ENCODE results near the gene DHRS4.
"Not testable (repeated sequence)": the region's sequence is repeated elsewhere in the genome, so short reads cannot be mapped to it uniquely, and the experiment has no call there.

Gene DHRS4

DNA sequence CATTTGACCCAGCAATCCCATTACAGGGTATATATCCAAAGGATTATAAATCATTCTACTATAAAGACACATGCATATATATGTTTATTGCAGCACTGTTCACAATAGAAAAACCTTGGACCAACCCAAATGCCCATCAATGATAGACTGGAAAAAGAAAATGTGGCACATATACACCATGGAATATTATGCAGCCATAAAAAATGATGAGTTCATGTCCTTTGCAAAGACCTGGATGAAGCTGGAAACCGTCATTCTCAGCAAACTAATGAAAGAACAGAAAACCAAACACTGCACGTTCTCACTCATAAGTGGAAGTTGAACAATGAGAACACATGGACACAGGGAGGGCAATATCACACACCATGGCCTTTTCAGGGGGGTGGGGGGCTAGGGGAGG lies 4.5 kb upstream of the DHRS4 start:
- not testable (repeated sequence) for H3K9me3 ChIP-seq (ENCODE audit: control insufficient read depth, low read length); H3K9ac ChIP-seq (ENCODE audit: low read length); H3K4me1 ChIP-seq (ENCODE audit: control insufficient read depth, insufficient read depth, low read length); H3K4me3 ChIP-seq (ENCODE audit: low read length); H3K27me3 ChIP-seq (ENCODE audit: control insufficient read depth, insufficient read depth, low read length); H3K36me3 ChIP-seq (ENCODE audit: control insufficient read depth, insufficient read depth, low read length)

DNA sequence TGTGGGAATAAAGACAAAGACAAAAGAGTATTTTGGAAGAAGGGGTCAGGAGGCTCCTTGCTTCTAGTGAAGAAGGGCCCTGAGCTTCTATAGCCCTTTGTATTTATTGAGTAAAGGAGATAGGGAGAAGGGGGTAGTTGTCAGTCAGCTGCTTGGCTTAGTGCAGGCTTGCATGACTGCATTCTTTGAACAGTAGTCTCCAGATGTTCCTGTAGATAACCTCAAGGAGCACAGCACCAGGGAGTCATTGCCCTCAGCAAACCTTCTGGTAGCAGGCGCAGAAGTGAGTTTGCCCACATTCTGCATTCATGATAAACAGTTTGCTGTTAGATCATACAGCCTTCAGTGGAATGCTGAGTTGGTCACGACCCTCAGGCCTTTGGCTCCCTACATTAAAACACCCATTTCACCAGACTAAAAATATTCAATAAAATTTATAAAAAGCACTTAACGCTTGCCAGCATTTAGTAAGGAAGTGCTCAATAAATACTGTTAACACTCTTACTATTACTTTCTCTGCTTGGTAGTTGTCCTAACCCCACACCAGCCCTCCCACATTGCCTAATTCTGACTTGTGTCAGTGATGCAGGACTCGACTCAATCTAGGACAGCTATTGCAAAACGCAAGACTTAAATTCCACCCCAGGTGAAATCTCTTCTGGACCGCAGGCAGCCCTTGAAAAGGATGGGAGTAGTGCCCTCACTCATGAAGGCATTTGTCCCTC lies 3.0 kb upstream of the DHRS4 start:
- H3K27me3 ChIP-seq (ENCODE audit: control insufficient read depth, insufficient read depth, low read length) = no peaks in the 10 kb centered on the region
- no peaks in the 10 kb centered on the region for H3K36me3 ChIP-seq (ENCODE audit: control insufficient read depth, insufficient read depth, low read length)
- no peaks in the 10 kb centered on the region for H3K9me3 ChIP-seq (ENCODE audit: control insufficient read depth, low read length)
- H3K4me1 ChIP-seq (ENCODE audit: control insufficient read depth, insufficient read depth, low read length) = no peaks in the 10 kb centered on the region
- no peak overlapping the region for H3K9ac ChIP-seq (ENCODE audit: low read length)
- H3K4me3 ChIP-seq (ENCODE audit: low read length) = no peak overlapping the region

DNA sequence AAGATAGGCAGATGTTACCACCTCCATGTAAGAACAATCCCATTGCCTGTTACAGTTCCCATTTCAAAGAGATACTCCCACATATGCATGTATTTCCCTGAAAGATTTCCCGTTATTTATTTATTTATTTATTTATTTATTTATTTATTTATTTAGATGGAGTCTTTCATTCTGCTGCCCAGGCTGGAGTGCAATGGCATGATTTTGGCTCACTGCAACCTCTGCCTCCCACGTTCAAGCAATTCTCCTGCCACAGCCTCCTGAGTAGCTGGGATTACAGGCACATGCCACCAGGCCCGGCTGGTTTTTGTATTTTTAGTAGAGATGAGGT lies 2.5 kb upstream of the DHRS4 start:
- H3K4me1 ChIP-seq (ENCODE audit: control insufficient read depth, insufficient read depth, low read length); H3K36me3 ChIP-seq (ENCODE audit: control insufficient read depth, insufficient read depth, low read length); H3K27me3 ChIP-seq (ENCODE audit: control insufficient read depth, insufficient read depth, low read length); H3K4me3 ChIP-seq (ENCODE audit: low read length); H3K9ac ChIP-seq (ENCODE audit: low read length); H3K9me3 ChIP-seq (ENCODE audit: control insufficient read depth, low read length): not testable (repeated sequence)

DNA sequence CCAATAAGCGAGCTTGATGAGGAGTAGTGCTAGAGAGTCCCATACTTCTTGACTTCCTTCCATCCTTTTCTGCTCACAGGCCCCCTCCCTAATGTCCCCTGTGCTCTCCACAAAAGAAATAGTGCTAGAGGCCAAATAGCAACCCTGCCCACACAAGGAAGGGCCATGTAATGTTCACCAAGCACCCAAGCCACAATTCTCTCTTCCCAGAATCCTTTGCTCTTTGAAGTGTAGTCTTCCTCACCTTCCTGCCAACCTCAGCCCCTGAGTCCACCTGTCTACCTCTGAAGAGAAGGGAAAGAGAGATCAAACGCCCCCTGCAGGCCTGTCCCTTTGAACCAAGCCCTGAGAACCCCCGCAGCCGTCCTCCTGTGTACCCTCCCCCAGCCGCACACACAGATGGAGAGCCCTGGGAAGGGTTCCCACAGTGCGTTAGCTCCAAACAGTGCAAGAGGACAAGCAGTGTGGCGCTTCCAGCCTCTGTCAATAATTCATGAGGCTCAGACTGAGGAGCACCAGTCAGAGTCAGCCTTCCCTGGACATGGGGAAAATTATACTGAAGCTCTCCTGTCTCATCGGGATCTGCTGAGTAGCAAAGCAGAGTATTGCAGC lies 1.9 kb upstream of the DHRS4 start:
- no peak overlapping the region for H3K4me3 ChIP-seq (ENCODE audit: low read length)
- H3K36me3 ChIP-seq (ENCODE audit: control insufficient read depth, insufficient read depth, low read length) = no peaks in the 10 kb centered on the region
- no peaks in the 10 kb centered on the region for H3K27me3 ChIP-seq (ENCODE audit: control insufficient read depth, insufficient read depth, low read length)
- no peak overlapping the region for H3K9ac ChIP-seq (ENCODE audit: low read length)
- no peaks in the 10 kb centered on the region for H3K9me3 ChIP-seq (ENCODE audit: control insufficient read depth, low read length)
- H3K4me1 ChIP-seq (ENCODE audit: control insufficient read depth, insufficient read depth, low read length) = no peaks in the 10 kb centered on the region

DNA sequence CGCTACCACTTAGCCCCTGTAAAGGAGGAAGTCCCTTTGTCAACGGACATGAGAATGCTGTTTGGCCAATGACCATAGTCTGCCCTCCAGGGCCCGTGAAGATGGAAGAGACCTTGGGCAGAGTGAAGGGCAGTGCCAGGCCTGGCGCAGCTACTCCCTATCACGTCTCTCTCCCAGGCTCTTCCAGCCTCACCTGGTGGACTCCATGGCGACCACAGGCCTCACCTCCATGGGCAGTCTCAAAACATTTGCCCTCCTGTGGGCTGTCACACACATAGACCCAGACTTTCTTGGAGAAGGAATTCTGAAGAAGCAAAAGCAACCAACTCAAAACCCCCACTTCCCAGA lies 480 bp upstream of the DHRS4 start:
- not testable (repeated sequence) for H3K36me3 ChIP-seq (ENCODE audit: control insufficient read depth, insufficient read depth, low read length); H3K27me3 ChIP-seq (ENCODE audit: control insufficient read depth, insufficient read depth, low read length); H3K4me1 ChIP-seq (ENCODE audit: control insufficient read depth, insufficient read depth, low read length); H3K9me3 ChIP-seq (ENCODE audit: control insufficient read depth, low read length)
- peak overlapping the region; percentile 77 for H3K9ac ChIP-seq (ENCODE audit: low read length)
- peak overlapping the region; percentile 90 for H3K4me3 ChIP-seq (ENCODE audit: low read length)

DNA sequence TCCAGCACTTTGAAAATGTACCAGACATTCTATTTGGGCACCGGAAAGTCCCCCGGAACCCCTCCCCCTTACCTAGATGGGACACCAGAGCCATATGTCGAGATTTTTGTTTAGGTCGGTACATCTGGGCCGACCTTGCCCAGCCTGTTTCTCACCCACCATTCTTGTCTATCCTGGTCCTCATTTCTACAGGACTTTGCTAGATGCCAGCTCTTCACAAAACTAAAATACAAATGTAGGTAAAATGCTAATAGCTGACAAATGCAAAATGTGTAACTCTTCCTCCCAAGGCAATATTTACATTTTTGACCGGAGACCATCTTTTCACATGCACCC lies 677 bp downstream of the DHRS4 start:
- Histone ChIP-seq H3K4me3 (ENCODE audit: low read length) (peak overlapping the region; percentile 90), H3K9ac (ENCODE audit: low read length) (peak overlapping the region; percentile 77)
- not testable (repeated sequence) for H3K36me3 ChIP-seq (ENCODE audit: control insufficient read depth, insufficient read depth, low read length); H3K4me1 ChIP-seq (ENCODE audit: control insufficient read depth, insufficient read depth, low read length); H3K9me3 ChIP-seq (ENCODE audit: control insufficient read depth, low read length); H3K27me3 ChIP-seq (ENCODE audit: control insufficient read depth, insufficient read depth, low read length)

DNA sequence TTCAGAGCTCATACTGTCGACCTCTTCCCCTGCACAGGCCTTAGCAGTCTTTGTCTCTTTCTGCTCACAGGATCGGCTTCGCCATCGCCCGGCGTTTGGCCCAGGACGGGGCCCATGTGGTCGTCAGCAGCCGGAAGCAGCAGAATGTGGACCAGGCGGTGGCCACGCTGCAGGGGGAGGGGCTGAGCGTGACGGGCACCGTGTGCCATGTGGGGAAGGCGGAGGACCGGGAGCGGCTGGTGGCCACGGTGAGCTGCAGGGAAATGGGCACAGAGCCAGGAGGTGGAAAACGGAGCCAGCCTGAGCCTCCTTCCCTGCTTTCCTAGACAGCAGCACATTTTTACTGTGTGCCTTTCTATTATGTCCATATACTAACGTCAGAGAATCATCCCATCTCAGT lies 1.4 kb downstream of the DHRS4 start:
- not testable (repeated sequence) for H3K27me3 ChIP-seq (ENCODE audit: control insufficient read depth, insufficient read depth, low read length); H3K9me3 ChIP-seq (ENCODE audit: control insufficient read depth, low read length); H3K4me1 ChIP-seq (ENCODE audit: control insufficient read depth, insufficient read depth, low read length); H3K36me3 ChIP-seq (ENCODE audit: control insufficient read depth, insufficient read depth, low read length); H3K4me3 ChIP-seq (ENCODE audit: low read length)
- H3K9ac ChIP-seq (ENCODE audit: low read length) = peak overlapping the region; percentile 0

DNA sequence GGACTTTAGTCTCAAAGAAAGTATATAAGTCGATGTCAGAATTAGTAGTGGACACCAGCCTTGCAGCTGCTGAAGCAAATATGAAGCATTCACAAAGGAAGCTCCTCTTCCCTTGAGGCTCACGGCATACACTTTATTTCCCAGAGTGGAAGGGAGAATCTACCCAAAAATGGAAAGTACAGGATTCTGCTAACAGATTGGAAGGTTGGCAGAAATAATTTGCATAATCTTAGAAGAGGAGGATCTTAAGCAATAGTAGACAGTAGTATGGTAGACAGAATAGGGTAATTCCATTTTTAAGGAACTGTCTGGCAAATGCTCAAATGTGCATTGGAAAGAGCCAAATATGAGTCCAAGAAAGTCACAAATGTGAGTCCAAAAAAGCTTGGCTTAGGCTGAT lies 2.2 kb downstream of the DHRS4 start:
- not testable (repeated sequence) for H3K4me3 ChIP-seq (ENCODE audit: low read length); H3K27me3 ChIP-seq (ENCODE audit: control insufficient read depth, insufficient read depth, low read length); H3K9me3 ChIP-seq (ENCODE audit: control insufficient read depth, low read length); H3K9ac ChIP-seq (ENCODE audit: low read length); H3K36me3 ChIP-seq (ENCODE audit: control insufficient read depth, insufficient read depth, low read length); H3K4me1 ChIP-seq (ENCODE audit: control insufficient read depth, insufficient read depth, low read length)

DNA sequence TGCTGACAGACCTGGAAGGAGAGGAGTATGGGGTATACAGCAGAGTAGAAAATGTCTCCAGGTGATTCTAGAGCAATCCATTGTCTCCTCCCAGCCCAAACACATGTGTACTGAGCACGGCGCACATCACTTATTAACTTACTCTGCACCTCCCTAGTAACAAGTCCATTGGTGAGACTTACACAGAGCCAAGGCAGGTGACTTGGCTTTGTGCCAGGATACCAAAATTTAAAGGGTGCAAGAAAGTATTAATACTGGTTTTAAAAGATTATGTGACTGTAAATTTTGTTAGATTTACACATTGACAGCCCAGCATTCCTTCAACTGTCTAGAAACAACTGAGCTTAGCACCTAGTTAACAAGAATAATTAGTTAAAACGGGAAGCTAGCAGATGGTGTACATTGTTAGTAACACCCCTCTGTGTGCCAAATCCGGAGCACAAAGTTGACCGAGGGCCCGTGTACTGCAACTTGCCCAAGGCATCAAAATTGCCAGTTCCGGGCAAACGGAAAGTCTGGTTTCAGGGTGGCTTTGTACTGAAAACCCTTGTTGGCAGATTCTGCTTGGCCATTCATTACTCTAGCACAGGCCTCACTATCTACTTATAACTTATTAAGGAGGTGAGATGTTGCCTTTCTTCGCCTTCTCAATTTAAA lies 4.5 kb downstream of the DHRS4 start:
- not testable (repeated sequence) for H3K4me3 ChIP-seq (ENCODE audit: low read length); H3K9ac ChIP-seq (ENCODE audit: low read length); H3K36me3 ChIP-seq (ENCODE audit: control insufficient read depth, insufficient read depth, low read length); H3K4me1 ChIP-seq (ENCODE audit: control insufficient read depth, insufficient read depth, low read length); H3K9me3 ChIP-seq (ENCODE audit: control insufficient read depth, low read length); H3K27me3 ChIP-seq (ENCODE audit: control insufficient read depth, insufficient read depth, low read length)

DNA sequence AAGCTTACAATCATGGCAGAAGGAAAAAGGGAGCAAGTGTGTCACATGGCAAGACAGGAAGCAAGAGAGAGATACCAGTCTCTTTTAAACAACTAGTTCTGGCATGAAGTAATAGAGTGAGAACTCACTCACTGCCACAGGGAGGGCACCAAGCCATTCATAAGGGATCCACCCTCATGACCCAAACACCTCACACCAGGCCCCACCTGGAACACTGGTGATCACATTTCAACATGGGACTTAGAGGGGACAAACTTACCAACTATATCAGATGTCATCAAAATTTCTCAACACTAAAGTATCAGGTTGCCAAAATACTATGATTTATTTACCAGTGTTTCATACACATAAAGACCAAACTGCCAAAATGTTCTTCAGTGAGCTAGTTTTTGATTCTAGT lies 7.3 kb downstream of the DHRS4 start:
- H3K27me3 ChIP-seq (ENCODE audit: control insufficient read depth, insufficient read depth, low read length); H3K9ac ChIP-seq (ENCODE audit: low read length); H3K36me3 ChIP-seq (ENCODE audit: control insufficient read depth, insufficient read depth, low read length); H3K4me1 ChIP-seq (ENCODE audit: control insufficient read depth, insufficient read depth, low read length); H3K4me3 ChIP-seq (ENCODE audit: low read length); H3K9me3 ChIP-seq (ENCODE audit: control insufficient read depth, low read length): not testable (repeated sequence)

DNA sequence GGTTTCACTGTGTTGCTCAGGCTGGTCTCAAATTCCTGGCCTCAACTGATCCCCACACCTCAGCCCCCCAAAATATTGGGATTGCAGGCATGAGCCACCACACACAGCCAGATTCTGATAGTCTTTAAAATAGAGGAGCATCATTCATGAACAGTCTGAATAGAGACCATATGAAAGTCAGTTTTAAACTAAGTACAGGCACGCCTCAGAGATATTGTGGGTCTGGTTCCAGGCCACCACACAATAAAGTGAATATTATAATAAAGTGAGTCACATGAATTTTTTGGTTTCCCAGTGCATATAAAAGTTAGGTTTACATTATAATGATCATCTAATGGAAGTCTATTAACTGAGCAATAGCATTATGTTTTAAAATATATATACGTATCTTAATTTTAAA lies 8.1 kb downstream of the DHRS4 start:
- H3K9ac ChIP-seq (ENCODE audit: low read length); H3K4me3 ChIP-seq (ENCODE audit: low read length); H3K27me3 ChIP-seq (ENCODE audit: control insufficient read depth, insufficient read depth, low read length); H3K9me3 ChIP-seq (ENCODE audit: control insufficient read depth, low read length); H3K36me3 ChIP-seq (ENCODE audit: control insufficient read depth, insufficient read depth, low read length); H3K4me1 ChIP-seq (ENCODE audit: control insufficient read depth, insufficient read depth, low read length): not testable (repeated sequence)

DNA sequence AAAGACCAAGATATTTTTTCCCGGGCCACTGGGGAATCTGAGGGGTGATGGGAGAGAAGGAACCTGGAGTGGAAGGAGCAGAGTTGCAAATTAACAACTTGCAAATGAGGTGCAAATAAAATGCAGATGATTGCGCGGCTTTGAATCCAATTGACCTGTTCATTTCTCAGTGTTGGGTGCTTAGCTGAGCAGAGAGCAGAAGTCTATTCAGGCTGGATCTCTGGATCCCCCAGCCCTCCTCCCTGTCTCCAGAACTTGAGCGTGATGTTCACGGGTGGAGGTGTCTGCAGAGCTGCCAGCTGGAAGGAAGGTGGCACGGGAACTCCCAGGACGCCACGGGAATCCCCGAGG lies 15.5 kb downstream of the DHRS4 start:
- not testable (repeated sequence) for H3K4me1 ChIP-seq (ENCODE audit: control insufficient read depth, insufficient read depth, low read length); H3K4me3 ChIP-seq (ENCODE audit: low read length); H3K36me3 ChIP-seq (ENCODE audit: control insufficient read depth, insufficient read depth, low read length); H3K9ac ChIP-seq (ENCODE audit: low read length); H3K9me3 ChIP-seq (ENCODE audit: control insufficient read depth, low read length); H3K27me3 ChIP-seq (ENCODE audit: control insufficient read depth, insufficient read depth, low read length)
